GM12878 (cell line): ENCODE results near the gene RFTN2. TPM values are rescaled to one million over a fixed set of nuclear protein-coding genes. Genes with fewer than 3 reads are reported as not detected.

Experiments used
- ATAC-seq: fragments of 200-7000 bp; cut with Tn5 transposase; 3 replicates; pipeline ENCODE4 v1.9.1; 2020; ENCODE audit warnings: mild to moderate bottlenecking, moderate library complexity
- BruUV-seq: library from RNA; stranded (reverse); fragments of 400-500 nt; replicated peaks from 2 replicates; lab custom pipeline; 2021; lab: Mats Ljungman, UMichigan
- CTCF ChIA-PET: fragments of 300-600 bp; sonication (Branson Sonifier 250); formaldehyde crosslinking; extraction: SDS; loops from one replicate; lab custom pipeline; 2021; ENCODE audit warnings: inconsistent platforms; lab: Yijun Ruan, JAX
- POLR2A ChIA-PET: fragments of 350-600 bp; formaldehyde crosslinking; extraction: SDS; loops from one replicate; lab custom pipeline; 2021; ENCODE audit warnings: inconsistent platforms; lab: Charles Lee
- RAD21 ChIA-PET: fragments of 300-600 bp; sonication (Branson Sonifier 250); formaldehyde crosslinking; loops from one replicate; lab custom pipeline; 2023; ENCODE audit warnings: antibody characterized with exemption; ENCODE audit not compliant: unreplicated experiment; lab: Charles Lee
- SMC1A ChIA-PET: fragments of 300-600 bp; sonication (Branson Sonifier 250); formaldehyde crosslinking; loops from one replicate; lab custom pipeline; 2023; ENCODE audit not compliant: unreplicated experiment, uncharacterized antibody; lab: Charles Lee
- DNase-seq: peaks from one replicate; pipeline ENCODE4 v3.0.0-alpha.2; 2011; ENCODE audit warnings: low read depth, low spot score
- FAIRE-seq: peaks from 3 replicates; lab custom pipeline; 2011; peaks lifted over from hg19 to GRCh38; lab: Jason Lieb, UNC
- H2AFZ ChIP-seq: 2 replicates; pipeline ENCODE4 v1.6.0; 2011; ENCODE audit warnings: low read depth, low read length, control low read depth; ENCODE audit not compliant: control insufficient read depth
- H3K27ac ChIP-seq: 2 replicates; pipeline ENCODE4 v1.5.1; 2011; ENCODE audit warnings: control low read depth; ENCODE audit not compliant: control insufficient read depth, insufficient read depth
- H3K27me3 ChIP-seq, 2 experiments: replicated peaks in 1 of 2; 2 replicates each; pipeline versions ENCODE4 v1.6.0 to v1.6.1; 2011; ENCODE audit warnings: low read length in 1 of 2; ENCODE audit not compliant: control insufficient read depth in 2 of 2, insufficient read depth in 2 of 2
- H3K36me3 ChIP-seq, 2 experiments: 2 replicates each; pipeline ENCODE4 v1.5.1; 2011; ENCODE audit warnings: low read length in 1 of 2; ENCODE audit not compliant: control insufficient read depth in 2 of 2, insufficient read depth in 2 of 2
- H3K4me1 ChIP-seq: 2 replicates; pipeline ENCODE4 v1.6.1; 2011; ENCODE audit warnings: mild to moderate bottlenecking, low read length, moderate library complexity, mixed read lengths; ENCODE audit not compliant: control insufficient read depth, insufficient read depth
- H3K4me2 ChIP-seq: 2 replicates; pipeline ENCODE4 v1.6.0; 2011; ENCODE audit warnings: control low read depth; ENCODE audit not compliant: control insufficient read depth, insufficient read depth
- H3K4me3 ChIP-seq: fragments of 200-600 bp; sonication (generic); 2 replicates; pipeline ENCODE4 v1.5.1; 2016
- H3K79me2 ChIP-seq: 2 replicates; pipeline ENCODE4 v1.6.0; 2011; ENCODE audit warnings: low read length; ENCODE audit not compliant: control insufficient read depth, insufficient read depth
- H3K9ac ChIP-seq: 2 replicates; pipeline ENCODE4 v1.8.0; 2011; ENCODE audit warnings: low read length, control low read depth, mixed read lengths; ENCODE audit not compliant: control insufficient read depth, insufficient read depth
- H3K9me3 ChIP-seq: replicated peaks from 3 replicates; pipeline ENCODE4 v1.5.1; 2011; ENCODE audit warnings: mild to moderate bottlenecking, low read length; ENCODE audit not compliant: control insufficient read depth, insufficient read depth
- H4K20me1 ChIP-seq: 2 replicates; pipeline ENCODE4 v1.6.0; 2011; ENCODE audit not compliant: control insufficient read depth, insufficient read depth
- FOXM1 ChIP-seq: IDR thresholded peaks from 2 replicates; pipeline ENCODE4 v1.6.1; 2012; ENCODE audit warnings: low read depth, mild to moderate bottlenecking, inconsistent platforms, low read length, moderate library complexity
- JUNB ChIP-seq: IDR thresholded peaks from 2 replicates; pipeline ENCODE4 v1.6.1; 2016; ENCODE audit warnings: antibody characterized with exemption, mild to moderate bottlenecking
- SMAD5 ChIP-seq: IDR thresholded peaks from 2 replicates; pipeline ENCODE4 v1.6.1; 2016; ENCODE audit warnings: antibody characterized with exemption, low read depth
- WGBS: methylation state at CpG from one replicate; pipeline ENCODE4 v1.1.6; 2016; ENCODE audit warnings: low lambda C conversion rate; ENCODE audit not compliant: insufficient replicate concordance, insufficient coverage; ENCODE audit errors: missing lambda C conversion rate; 5-methylcytosine and 5-hydroxymethylcytosine counted together
- in situ Hi-C: fragments of 300-500 bp; cut with MboI; formaldehyde crosslinking; loops from 9 replicates; pipeline ENCODE4 v1.14.3; 2018; ENCODE audit warnings: mixed read lengths
- intact Hi-C: fragments of 100-400 bp; cut with micrococcal nuclease; formaldehyde crosslinking; loops from one replicate; pipeline ENCODE4 v1.14.2; 2022; ENCODE audit not compliant: unreplicated experiment
- polyA plus RNA-seq, 11 experiments: library from polyadenylated mRNA; depleted of rRNA in 4 of 11; unstranded in 6 of 11; stranded (reverse) in 5 of 11; fragments of >200 nt; fragmentation: Nextera tagmentation in 4 of 11; fragmentation: Illumina TruSeq in 1 of 11; extraction: Ambion mirVana in 4 of 11; extraction: Trizol in 1 of 11; gene quantifications; 1 replicate in 1 of 11; 2 replicates in 10 of 11; pipeline versions ENCODE4 v1.2.1 to v1.2.3, GENCODE V29; 2011 to 2016; ENCODE audit warnings: inconsistent platforms in 2 of 11, missing spikeins in 2 of 11, low read depth in 1 of 11
- total RNA-seq, 4 experiments: library from RNA; depleted of rRNA in 3 of 4; stranded (reverse); fragments of >200 nt in 3 of 4; fragmentation: Illumina TruSeq in 1 of 4; extraction: Trizol in 1 of 4; gene quantifications; 2 replicates each; pipeline versions ENCODE4 v1.2.1 to v1.2.3, GENCODE V29; 2013 to 2021
- TF ChIP-seq, protein P1 (sequence below): fragments of 450-650 bp; formaldehyde crosslinking; IDR thresholded peaks from 2 replicates; pipeline ENCODE4 v1.4.0; 2020; ENCODE audit warnings: mild to moderate bottlenecking, moderate library complexity
- TF ChIP-seq, protein P2 (sequence below): IDR thresholded peaks from 2 replicates; pipeline ENCODE4 v1.6.1; 2012; ENCODE audit warnings: low read depth, low read length, improper control_type of control experiment
- TF ChIP-seq, protein P3 (sequence below): IDR thresholded peaks from 2 replicates; pipeline ENCODE4 v1.6.1; 2011; ENCODE audit warnings: borderline replicate concordance, low read depth, mild to moderate bottlenecking, moderate library complexity, mixed read lengths, low read length; ENCODE audit not compliant: insufficient read depth; ENCODE audit errors: extremely low read length

Gene RFTN2
- total and polyA plus RNA-seq, 10 of the 15 experiments (the other 5 are each of a cell fraction or from before 2014, with no cell fraction given), result 0.09 to 0.23 TPM; not detected in 8

DNA sequence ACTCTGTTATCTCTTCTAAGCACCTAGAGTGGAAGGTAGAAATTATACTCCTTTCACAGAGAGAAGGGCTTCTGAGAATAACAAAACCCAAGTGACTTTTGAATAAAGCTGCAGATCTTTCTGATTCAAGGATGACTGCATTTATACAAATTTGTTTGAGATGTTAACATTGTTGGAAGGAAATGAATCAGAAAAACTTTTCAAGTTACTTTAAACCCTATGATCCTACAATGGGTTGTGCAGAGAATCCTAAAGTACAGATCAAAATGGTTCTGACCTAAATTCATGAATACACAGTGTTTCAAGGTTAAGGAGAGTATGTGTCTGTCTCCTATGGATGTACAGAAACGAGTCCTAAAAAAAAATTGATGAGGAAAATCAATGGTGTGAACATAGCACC, 1.8 kb downstream of the RFTN2 start:
- no peak overlapping the region for H3K9ac ChIP-seq
- no peak overlapping the region for H3K4me2 ChIP-seq
- H3K4me3 ChIP-seq, result no peak overlapping the region
- no peak for ATAC-seq
- H2AFZ ChIP-seq, result no peak overlapping the region
- H3K4me1 ChIP-seq, result peaks cover 4% of the 10 kb centered on the region; the same call in 1 of the 2 replicates
- CTCF ChIA-PET, result no interaction called here
- WGBS, result 0% methylated on average over 1 of the region's 1 CpG
- H3K27ac ChIP-seq, result no peak overlapping the region
- RAD21 ChIA-PET, result no interaction called here
- H4K20me1 ChIP-seq, result no peaks in the 10 kb centered on the region
- POLR2A ChIA-PET, result interaction anchor here (0.7 kb wide), 1 partner anchor 575 kb away, joined by 7 read pairs; no protein-coding TSS in a partner anchor
- H3K36me3 ChIP-seq, result no peaks in the 10 kb centered on the region
- no peak for DNase-seq
- in situ Hi-C loops, result no loop called here
- SMC1A ChIA-PET, result interaction anchor here (1.5 kb wide), 1 partner anchor 140 kb away, joined by 3 read pairs; no protein-coding TSS in a partner anchor
- TF ChIP-seq, protein P1, sequence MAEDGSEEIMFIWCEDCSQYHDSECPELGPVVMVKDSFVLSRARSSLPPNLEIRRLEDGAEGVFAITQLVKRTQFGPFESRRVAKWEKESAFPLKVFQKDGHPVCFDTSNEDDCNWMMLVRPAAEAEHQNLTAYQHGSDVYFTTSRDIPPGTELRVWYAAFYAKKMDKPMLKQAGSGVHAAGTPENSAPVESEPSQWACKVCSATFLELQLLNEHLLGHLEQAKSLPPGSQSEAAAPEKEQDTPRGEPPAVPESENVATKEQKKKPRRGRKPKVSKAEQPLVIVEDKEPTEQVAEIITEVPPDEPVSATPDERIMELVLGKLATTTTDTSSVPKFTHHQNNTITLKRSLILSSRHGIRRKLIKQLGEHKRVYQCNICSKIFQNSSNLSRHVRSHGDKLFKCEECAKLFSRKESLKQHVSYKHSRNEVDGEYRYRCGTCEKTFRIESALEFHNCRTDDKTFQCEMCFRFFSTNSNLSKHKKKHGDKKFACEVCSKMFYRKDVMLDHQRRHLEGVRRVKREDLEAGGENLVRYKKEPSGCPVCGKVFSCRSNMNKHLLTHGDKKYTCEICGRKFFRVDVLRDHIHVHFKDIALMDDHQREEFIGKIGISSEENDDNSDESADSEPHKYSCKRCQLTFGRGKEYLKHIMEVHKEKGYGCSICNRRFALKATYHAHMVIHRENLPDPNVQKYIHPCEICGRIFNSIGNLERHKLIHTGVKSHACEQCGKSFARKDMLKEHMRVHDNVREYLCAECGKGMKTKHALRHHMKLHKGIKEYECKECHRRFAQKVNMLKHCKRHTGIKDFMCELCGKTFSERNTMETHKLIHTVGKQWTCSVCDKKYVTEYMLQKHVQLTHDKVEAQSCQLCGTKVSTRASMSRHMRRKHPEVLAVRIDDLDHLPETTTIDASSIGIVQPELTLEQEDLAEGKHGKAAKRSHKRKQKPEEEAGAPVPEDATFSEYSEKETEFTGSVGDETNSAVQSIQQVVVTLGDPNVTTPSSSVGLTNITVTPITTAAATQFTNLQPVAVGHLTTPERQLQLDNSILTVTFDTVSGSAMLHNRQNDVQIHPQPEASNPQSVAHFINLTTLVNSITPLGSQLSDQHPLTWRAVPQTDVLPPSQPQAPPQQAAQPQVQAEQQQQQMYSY, result no peak
- TF ChIP-seq, protein P2, sequence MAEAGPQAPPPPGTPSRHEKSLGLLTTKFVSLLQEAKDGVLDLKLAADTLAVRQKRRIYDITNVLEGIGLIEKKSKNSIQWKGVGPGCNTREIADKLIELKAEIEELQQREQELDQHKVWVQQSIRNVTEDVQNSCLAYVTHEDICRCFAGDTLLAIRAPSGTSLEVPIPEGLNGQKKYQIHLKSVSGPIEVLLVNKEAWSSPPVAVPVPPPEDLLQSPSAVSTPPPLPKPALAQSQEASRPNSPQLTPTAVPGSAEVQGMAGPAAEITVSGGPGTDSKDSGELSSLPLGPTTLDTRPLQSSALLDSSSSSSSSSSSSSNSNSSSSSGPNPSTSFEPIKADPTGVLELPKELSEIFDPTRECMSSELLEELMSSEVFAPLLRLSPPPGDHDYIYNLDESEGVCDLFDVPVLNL, result no peak
- TF ChIP-seq, protein P3, sequence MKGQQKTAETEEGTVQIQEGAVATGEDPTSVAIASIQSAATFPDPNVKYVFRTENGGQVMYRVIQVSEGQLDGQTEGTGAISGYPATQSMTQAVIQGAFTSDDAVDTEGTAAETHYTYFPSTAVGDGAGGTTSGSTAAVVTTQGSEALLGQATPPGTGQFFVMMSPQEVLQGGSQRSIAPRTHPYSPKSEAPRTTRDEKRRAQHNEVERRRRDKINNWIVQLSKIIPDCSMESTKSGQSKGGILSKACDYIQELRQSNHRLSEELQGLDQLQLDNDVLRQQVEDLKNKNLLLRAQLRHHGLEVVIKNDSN, result no peak
- no peak for TF ChIP-seq SMAD5
- TF ChIP-seq FOXM1, result no peak
- TF ChIP-seq JUNB, result no peak
- no peaks in the 10 kb centered on the region for H3K27me3 ChIP-seq
- FAIRE-seq, result no peak
- intact Hi-C loops, result no loop called here
- no peaks in the 10 kb centered on the region for H3K79me2 ChIP-seq
- BruUV-seq, result no TSS peak
- H3K9me3 ChIP-seq, result no peaks in the 10 kb centered on the region; the same call in 2 of the 3 replicates
